Neural progenitor cell (in vitro differentiated cells): ENCODE results near the gene SIPA1L3. TPM values are rescaled to one million over a fixed set of nuclear protein-coding genes. Genes with fewer than 3 reads are reported as not detected.

Source experiments
- DNase-seq: peaks from one replicate; pipeline ENCODE4 v3.0.0-alpha.2; 2016; ENCODE audit warnings: low spot score
- H2AFZ ChIP-seq: fragments of 200-600 bp; sonication (generic); replicated peaks from 2 replicates; pipeline ENCODE4 v1.6.1; 2016; ENCODE audit warnings: antibody characterized with exemption
- H3F3A ChIP-seq: fragments of 200-600 bp; sonication (generic); 2 replicates; pipeline ENCODE4 v1.6.1; 2016; ENCODE audit warnings: antibody characterized with exemption, low read depth
- H3K27ac ChIP-seq: fragments of 200-600 bp; sonication (generic); 2 replicates; pipeline ENCODE4 v1.5.1; 2016; ENCODE audit warnings: mild to moderate bottlenecking
- H3K27me3 ChIP-seq: fragments of 200-600 bp; sonication (generic); 2 replicates; pipeline ENCODE4 v1.6.1; 2016; ENCODE audit warnings: mild to moderate bottlenecking, moderate library complexity
- H3K36me3 ChIP-seq: fragments of 200-600 bp; sonication (generic); 2 replicates; pipeline ENCODE4 v1.5.1; 2016
- H3K4me1 ChIP-seq: fragments of 200-600 bp; sonication (generic); 2 replicates; pipeline ENCODE4 v1.6.1; 2016; ENCODE audit warnings: mixed run types
- H3K4me2 ChIP-seq: fragments of 200-600 bp; sonication (generic); 2 replicates; pipeline ENCODE4 v1.6.1; 2016
- H3K4me3 ChIP-seq: fragments of 200-600 bp; sonication (generic); 2 replicates; pipeline ENCODE4 v1.5.1; 2016
- H3K79me2 ChIP-seq: fragments of 200-600 bp; sonication (generic); 2 replicates; pipeline ENCODE4 v1.6.1; 2016; ENCODE audit warnings: low read depth
- H3K9ac ChIP-seq: fragments of 200-600 bp; sonication (generic); 2 replicates; pipeline ENCODE4 v1.6.1; 2016
- H3K9me3 ChIP-seq: fragments of 200-600 bp; sonication (generic); 2 replicates; pipeline ENCODE4 v1.5.1; 2016; ENCODE audit warnings: low read depth
- H4K20me1 ChIP-seq: fragments of 200-600 bp; sonication (generic); 2 replicates; pipeline ENCODE4 v1.6.1; 2016; ENCODE audit warnings: low read depth
- H3K27ac Mint-ChIP-seq: 3 replicates; pipeline ENCODE4 v1.8.0; 2021; ENCODE audit warnings: mixed read lengths
- H3K27me3 Mint-ChIP-seq: 2 replicates; pipeline ENCODE4 v1.8.0; 2022; ENCODE audit warnings: low read depth, mild to moderate bottlenecking, inconsistent platforms, moderate library complexity, mixed read lengths; ENCODE audit not compliant: insufficient read depth
- H3K36me3 Mint-ChIP-seq: 3 replicates; pipeline ENCODE4 v1.8.0; 2021; ENCODE audit warnings: mixed read lengths
- H3K4me1 Mint-ChIP-seq: 3 replicates; pipeline ENCODE4 v1.8.0; 2021; ENCODE audit warnings: mixed read lengths
- H3K4me3 Mint-ChIP-seq: 3 replicates; pipeline ENCODE4 v1.8.0; 2021; ENCODE audit warnings: mild to moderate bottlenecking, moderate library complexity, mixed read lengths
- H3K9me3 Mint-ChIP-seq: 3 replicates; pipeline ENCODE4 v1.8.0; 2020; ENCODE audit warnings: mixed read lengths
- EZH2 ChIP-seq: fragments of 200-600 bp; sonication (generic); IDR thresholded peaks from 2 replicates; pipeline ENCODE4 v1.6.1; 2017; ENCODE audit warnings: antibody characterized with exemption, mild to moderate bottlenecking, moderate library complexity
- EZH2phosphoT487 ChIP-seq: fragments of 200-600 bp; sonication (generic); IDR thresholded peaks from 2 replicates; pipeline ENCODE4 v1.6.1; 2017; ENCODE audit warnings: antibody characterized with exemption
- total RNA-seq: library from RNA; depleted of rRNA; stranded (reverse); fragments of >200 nt; gene quantifications from 2 replicates; pipeline ENCODE4 v1.2.3, GENCODE V29; 2015; ENCODE audit warnings: low replicate concordance
- TF ChIP-seq, protein P1 (sequence below): fragments of 200-600 bp; sonication (generic); IDR thresholded peaks from 2 replicates; pipeline ENCODE4 v1.5.1; 2017; ENCODE audit warnings: antibody characterized with exemption, mild to moderate bottlenecking

The SIPA1L3 gene
- total RNA-seq, 1 donor from 2014 or later, result 19.2 TPM

DNA sequence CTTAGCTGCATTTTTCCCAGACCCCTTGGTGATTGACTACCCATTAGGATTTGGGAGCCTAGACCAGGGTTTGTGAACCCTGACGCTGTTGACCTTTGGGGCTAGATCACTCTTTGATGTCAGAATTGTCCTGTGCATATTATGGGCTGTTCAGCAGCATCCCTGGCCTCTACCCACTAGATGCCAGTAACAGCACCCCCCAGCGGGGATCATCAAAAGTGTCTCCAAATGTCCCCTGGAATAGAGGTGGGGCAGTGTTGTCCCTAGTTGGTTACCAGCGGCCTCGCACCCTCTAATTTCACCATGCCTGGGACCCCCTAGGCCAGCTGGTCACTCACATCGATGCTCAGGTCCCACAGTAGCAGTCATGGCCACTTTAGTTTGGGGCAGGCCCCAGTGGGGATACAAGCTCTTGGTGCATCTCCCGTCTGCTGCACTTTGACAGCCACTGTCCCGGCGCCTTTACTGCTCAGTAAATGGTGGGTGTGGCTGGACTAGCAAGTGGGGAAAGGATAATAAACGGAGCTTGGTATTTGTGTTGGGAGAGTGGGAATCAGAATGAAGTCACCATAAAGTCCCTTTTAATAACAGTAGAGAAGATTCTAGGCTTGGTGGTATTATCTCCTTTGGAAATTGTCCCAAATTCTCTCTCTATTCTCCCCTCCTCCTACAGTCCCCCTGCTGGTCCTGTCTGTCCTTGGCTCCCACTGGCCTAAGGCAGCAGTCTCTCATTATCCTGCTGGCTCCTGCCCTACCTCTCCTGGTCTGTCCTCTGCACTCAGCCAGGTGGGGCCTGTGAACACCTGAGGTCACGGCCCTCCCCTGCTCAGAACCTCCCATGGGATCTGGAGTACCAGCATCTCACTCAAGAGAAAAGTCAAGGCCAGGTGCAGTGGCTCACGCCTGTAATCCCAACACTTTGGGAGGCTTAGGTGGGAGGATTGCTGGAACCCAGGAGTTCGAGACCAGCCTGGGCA is 80.6 kb downstream of the SIPA1L3 start:
- peaks cover 3% of the 10 kb centered on the region for H3K27me3 Mint-ChIP-seq
- Histone ChIP-seq H3K9ac (no peak overlapping the region), H3F3A (peaks cover 51% of the 10 kb centered on the region), H3K4me3 (no peak overlapping the region), H3K4me1 (peaks cover 51% of the 10 kb centered on the region), H3K27me3 (no peaks in the 10 kb centered on the region), H3K36me3 (no peaks in the 10 kb centered on the region), H4K20me1 (peaks cover 34% of the 10 kb centered on the region), H3K9me3 (no peaks in the 10 kb centered on the region), H3K27ac (peak overlapping the region; percentile 91), H3K4me2 (no peak overlapping the region), H2AFZ (no peak overlapping the region), H3K79me2 (peaks cover 77% of the 10 kb centered on the region)
- TF ChIP-seq EZH2 (no peak), EZH2phosphoT487 (no peak)
- TF ChIP-seq, protein P1, sequence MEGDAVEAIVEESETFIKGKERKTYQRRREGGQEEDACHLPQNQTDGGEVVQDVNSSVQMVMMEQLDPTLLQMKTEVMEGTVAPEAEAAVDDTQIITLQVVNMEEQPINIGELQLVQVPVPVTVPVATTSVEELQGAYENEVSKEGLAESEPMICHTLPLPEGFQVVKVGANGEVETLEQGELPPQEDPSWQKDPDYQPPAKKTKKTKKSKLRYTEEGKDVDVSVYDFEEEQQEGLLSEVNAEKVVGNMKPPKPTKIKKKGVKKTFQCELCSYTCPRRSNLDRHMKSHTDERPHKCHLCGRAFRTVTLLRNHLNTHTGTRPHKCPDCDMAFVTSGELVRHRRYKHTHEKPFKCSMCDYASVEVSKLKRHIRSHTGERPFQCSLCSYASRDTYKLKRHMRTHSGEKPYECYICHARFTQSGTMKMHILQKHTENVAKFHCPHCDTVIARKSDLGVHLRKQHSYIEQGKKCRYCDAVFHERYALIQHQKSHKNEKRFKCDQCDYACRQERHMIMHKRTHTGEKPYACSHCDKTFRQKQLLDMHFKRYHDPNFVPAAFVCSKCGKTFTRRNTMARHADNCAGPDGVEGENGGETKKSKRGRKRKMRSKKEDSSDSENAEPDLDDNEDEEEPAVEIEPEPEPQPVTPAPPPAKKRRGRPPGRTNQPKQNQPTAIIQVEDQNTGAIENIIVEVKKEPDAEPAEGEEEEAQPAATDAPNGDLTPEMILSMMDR, result peak; percentile 62
- H3K4me1 Mint-ChIP-seq, result peaks cover 35% of the 10 kb centered on the region
- no peaks in the 10 kb centered on the region for H3K36me3 Mint-ChIP-seq
- no peak overlapping the region for H3K4me3 Mint-ChIP-seq
- H3K27ac Mint-ChIP-seq, result peak overlapping the region; percentile 37
- no peaks in the 10 kb centered on the region for H3K9me3 Mint-ChIP-seq
- peak; percentile 51 for DNase-seq

DNA sequence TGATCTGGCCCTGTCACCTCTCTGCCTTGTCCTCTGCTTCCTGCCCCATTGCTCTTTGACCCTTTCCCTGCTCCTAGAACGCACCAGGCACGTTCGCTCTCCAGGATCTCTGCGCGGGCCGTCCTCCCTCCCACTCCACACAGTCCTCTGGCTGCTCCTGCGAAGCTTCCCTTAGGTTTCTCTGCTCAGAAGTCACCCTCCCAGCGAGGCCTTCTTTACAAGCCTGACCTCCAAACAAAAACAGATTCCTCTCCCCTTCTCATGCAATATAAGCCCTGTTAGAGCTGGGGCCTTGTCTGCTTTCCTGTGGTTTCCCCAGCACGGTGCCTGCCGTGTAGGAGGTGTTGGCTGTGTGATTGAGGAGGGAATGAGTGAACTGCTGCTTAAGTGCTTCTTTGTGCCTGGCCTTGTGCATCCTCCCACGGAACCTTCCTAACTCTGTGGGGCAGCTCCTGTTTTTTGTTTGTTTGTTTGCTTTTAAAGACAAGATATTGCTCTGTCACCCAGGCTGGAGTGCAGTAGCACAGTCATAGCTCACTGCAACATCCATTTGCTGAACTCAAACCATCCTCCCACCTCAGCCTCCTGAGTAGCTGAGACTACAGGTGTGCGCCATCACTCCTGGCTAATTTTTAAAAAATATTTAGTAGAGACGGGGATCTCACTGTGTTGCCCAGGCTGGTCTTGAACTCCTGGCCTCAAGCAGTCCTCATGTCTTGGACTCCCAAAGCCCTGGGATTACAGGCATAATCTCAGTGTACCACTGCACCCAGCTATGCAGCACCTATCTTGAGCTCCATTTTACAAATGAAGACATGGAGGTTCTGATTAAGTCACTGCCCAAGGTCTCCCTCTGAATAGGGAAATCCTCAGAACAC is 82.0 kb downstream of the SIPA1L3 start:
- H3K4me2 ChIP-seq, result peak overlapping the region; percentile 60
- H3K36me3 Mint-ChIP-seq, result no peaks in the 10 kb centered on the region
- H3K9me3 ChIP-seq, result no peaks in the 10 kb centered on the region
- peak; percentile 57 for DNase-seq
- no peak overlapping the region for H3K4me3 ChIP-seq
- H3K27me3 ChIP-seq, result no peaks in the 10 kb centered on the region
- TF ChIP-seq, protein P1, result no peak
- TF ChIP-seq EZH2 (no peak), EZH2phosphoT487 (no peak)
- no peaks in the 10 kb centered on the region for H3K36me3 ChIP-seq
- no peak overlapping the region for H3K9ac ChIP-seq
- peaks cover 3% of the 10 kb centered on the region for H3K27me3 Mint-ChIP-seq
- H3K4me3 Mint-ChIP-seq, result no peak overlapping the region
- H3K27ac Mint-ChIP-seq, result peak overlapping the region; percentile 92
- H2AFZ ChIP-seq, result no peak overlapping the region
- H3K4me1 ChIP-seq, result peaks cover 51% of the 10 kb centered on the region
- peaks cover 34% of the 10 kb centered on the region for H4K20me1 ChIP-seq
- H3K4me1 Mint-ChIP-seq, result peaks cover 33% of the 10 kb centered on the region
- H3F3A ChIP-seq, result peaks cover 51% of the 10 kb centered on the region
- no peaks in the 10 kb centered on the region for H3K9me3 Mint-ChIP-seq
- peaks cover 71% of the 10 kb centered on the region for H3K79me2 ChIP-seq
- peak overlapping the region; percentile 91 for H3K27ac ChIP-seq

DNA sequence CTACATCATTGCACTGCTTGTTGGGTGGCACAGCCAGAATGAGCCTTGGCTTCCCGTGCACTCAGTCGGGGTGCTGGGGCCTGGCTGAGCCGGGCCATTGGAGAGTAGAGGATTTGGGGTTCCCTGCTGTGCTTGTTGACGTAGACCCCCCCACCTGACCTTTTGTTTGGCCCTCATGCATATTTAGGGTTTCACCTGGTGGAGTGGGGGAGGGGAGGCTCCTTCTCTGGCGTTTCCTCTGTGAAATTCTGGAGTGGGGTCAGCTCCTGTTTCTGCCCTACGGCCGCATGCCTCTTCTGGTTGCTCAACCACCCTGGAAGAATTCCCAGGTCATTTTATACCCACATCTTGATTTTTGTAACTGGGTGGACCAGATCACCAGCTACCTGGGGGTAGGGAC is 82.8 kb downstream of the SIPA1L3 start:
- Histone ChIP-seq H3K4me2 (peak overlapping the region; percentile 60), H3K4me1 (peaks cover 51% of the 10 kb centered on the region), H2AFZ (no peak overlapping the region), H3K27me3 (no peaks in the 10 kb centered on the region), H3K27ac (no peak overlapping the region), H3F3A (peaks cover 51% of the 10 kb centered on the region), H3K79me2 (peaks cover 62% of the 10 kb centered on the region), H3K9ac (no peak overlapping the region), H4K20me1 (peaks cover 34% of the 10 kb centered on the region), H3K36me3 (no peaks in the 10 kb centered on the region), H3K4me3 (no peak overlapping the region), H3K9me3 (no peaks in the 10 kb centered on the region)
- Mint-ChIP-seq H3K27me3 (peaks cover 4% of the 10 kb centered on the region), H3K27ac (no peak overlapping the region), H3K4me1 (peaks cover 29% of the 10 kb centered on the region), H3K4me3 (no peak overlapping the region), H3K9me3 (no peaks in the 10 kb centered on the region), H3K36me3 (no peaks in the 10 kb centered on the region)
- TF ChIP-seq EZH2 (no peak), EZH2phosphoT487 (no peak)
- TF ChIP-seq, protein P1, result no peak
- DNase-seq, result peak; percentile 48
